GM18520 (cell line): ENCODE results near the gene TXNRD2.

Experiments used
- ATAC-seq: cut with Tn5 transposase; IDR thresholded peaks from one replicate; pipeline ENCODE4 v1.9.1; 2021; ENCODE audit not compliant: unreplicated experiment

TXNRD2 gene

DNA sequence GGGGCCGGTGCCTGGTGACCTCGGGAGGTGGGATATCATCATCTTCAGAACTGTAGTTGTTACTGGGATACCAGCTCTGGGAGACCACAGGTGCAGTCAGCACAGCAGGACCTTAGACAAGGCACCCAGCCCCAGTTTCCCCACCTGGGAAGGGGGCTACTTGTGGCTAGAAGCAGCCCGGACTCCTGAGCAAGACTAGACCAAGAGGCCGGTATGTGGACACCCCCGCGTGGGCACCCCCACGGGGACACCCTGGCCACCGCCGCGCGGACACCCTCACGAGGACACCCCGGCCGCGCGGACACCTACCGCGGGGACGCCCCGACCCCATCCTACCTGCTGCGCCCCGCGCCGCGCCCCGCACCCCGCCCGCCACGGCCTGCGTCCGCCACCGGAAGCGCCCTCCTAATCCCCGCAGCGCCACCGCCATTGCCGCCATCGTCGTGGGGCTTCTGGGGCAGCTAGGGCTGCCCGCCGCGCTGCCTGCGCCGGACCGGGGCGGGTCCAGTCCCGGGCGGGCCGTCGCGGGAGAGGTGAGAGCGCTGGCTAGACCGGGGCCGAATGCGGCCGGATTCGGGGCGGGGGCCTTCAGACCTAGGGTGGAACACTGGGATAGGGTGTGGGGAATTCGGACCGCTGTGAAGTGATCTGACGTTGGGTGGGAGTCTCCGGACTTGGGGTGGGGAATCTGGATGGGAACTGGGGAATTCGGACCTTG is at the start of gene TXNRD2, which contains the start of gene COMT:
TXNRD2 (minus strand) TSS at position 454 of the 718 bp plus-strand sequence; CDS start at position 439, 15 bp downstream.
COMT (plus strand) TSS at position 408 of the 718 bp plus-strand sequence. CDS start 20,755 bp downstream, outside the sequence.
- ATAC-seq: no peak

DNA sequence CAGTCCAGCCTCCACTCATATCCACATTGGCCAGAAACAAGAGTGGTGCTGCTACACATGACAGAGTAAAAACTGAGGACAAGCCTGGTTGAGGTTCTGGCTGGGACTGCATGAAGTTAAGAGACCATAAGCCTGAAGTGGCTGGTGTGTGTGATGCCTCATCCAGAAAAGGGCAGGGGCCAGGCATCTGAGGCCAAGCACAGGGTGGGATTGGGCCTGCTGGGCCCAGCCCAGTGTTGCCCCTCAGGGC is 49.7 kb upstream of the TXNRD2 start:
- ATAC-seq: no peak

DNA sequence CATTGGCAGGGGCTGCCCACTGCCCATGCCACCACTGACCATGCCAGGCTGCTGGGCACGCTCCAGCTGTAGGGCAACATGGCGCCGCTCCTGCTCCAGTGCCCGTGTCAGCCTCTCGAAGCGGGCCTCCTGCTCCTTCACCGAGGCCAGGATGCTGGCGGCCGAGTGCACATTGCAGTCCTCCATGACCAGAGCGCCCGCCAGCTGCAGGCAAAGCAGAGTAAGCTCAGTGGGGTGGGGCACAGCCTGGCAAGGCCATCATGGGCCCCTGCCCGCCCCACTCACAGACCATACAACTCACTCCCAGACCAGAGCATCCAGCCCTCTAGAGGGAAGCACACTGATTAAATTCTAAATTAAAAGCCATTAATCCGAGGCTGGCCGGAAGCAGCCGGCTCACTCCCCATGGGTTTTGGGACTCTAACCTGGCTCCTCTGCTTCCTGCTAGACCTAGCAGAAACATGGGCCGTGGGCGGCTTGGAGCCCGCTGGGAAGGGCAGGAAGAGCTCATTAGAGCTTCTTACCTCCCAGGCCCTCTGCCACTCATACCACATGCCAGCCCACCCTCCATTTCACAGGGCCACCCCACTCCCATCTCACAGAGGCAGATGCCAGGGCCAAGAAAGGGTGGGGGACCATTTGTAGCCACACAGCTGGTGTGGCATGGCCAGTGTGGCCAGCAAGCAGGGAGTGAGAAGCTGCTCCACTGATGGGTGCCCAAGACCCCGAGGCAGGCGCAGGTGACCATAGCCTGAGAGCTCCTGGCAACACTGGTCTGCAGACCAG is 49.2 kb upstream of the TXNRD2 start:
- ATAC-seq: no peak

- ATAC-seq: no peak
These were observed 48.6 kb upstream of the TXNRD2 start for GRCh38 chr22:19990188-19990587.

GRCh38 chr22:19989725-19990067 is 48.1 kb upstream of the TXNRD2 start:
- ATAC-seq: no peak

DNA sequence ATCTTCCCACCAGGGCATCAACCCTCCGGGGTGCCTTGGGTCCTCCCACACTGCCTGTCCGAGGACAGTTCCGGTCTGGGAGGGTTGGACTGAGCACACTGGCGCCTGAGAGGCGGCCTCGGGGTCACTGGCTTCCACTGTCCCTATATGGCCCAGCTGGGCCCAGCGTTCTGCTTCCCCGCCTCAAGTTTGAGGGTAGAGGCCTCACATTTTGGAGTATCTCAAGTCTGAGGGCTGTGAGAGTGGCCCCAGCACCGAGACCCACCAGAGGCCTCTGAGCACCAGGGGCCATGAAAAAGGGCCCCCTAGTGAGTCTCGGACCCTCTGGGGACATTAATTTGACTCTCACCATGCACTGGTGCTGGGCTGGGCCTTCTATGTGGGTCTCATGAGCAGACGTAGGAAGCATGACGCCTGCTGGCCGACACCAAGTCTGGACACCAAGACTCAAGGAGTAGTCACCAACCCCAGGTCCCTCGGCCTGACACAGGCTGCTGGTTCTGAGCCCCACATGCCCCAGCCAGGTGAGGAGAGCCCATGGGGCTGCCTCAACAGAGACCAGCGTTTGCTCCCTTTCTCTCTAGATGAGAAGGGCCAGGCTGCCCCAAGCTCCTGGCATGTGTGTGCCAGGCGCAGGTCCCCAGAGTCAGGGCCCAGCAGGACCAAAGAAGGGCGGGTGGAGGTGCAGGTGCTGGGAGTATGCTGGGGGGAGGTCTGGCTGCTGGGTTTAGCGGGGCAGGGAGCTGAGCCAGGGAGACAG is 47.5 kb upstream of the TXNRD2 start:
- no peak for ATAC-seq

DNA sequence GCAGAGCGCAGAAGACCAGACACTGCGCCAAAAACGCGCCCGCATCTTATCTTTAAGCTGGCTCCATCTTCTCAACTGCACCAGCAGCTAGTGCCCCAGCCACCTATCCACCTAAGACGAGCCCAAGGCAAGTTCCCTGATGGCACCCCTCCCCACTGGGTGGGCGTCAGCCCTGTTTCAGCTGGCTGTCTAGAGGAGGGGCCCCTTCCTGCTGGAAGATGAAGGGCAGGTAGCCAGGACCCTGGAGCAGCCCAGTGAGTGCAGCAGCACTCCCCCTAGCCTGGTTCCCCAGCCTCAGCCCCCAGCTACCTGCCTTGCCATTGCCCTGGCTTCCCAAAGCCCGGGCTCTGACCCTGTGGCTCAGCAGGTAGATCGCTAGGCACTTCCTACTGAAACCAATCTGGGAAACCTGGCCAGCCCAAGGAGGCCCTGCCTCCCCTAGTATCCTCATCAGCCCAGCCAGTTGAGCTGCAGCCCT is 46.8 kb upstream of the TXNRD2 start:
- no peak for ATAC-seq

GRCh38 chr22:19987394-19988306 is 46.0 kb upstream of the TXNRD2 start:
- ATAC-seq: no peak

DNA sequence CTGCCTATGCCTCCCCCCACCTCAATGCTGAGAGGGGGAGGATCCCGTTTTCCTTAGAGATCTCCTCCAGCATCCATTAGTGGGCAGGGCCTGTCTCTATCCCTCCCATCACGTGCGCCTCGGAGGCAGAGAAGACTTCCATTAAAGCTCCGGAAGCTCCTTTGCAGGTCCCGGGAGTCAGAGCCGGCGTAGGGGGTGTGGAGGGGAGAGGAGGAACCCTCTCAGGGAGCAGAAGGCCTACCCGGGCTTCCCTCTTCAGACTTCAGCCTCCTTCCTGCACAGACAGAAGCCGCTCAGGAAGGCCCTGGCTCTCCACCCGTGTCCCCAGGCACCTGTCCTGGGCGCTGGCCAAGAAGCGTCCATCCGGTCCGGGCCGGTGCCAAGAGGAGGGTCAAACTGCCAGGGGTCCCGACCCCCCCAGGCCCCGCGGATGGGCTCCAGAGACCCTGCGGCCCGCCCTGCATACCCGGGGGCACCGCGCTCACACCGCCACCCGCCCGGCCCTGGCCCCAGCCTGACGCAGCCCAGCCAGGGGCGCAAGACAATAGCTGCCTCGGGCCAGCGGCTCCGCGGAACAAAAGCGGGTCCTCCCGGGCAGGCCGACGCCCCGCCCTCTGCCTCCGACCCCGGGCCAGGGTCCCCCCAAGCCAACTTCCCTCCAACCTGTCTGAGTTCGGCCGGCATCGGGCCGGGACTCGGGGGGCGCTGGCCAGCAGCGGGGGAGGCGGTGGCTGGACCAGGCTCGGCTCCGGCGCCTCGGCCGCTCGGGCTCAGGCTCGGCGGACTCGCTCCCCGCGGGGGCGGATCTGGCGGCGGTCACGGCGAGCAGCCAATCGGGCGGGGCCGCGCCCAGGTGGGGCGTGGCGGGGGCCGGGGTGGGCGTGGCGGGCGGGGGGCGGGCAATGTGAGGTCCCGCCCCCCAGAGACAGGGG is 45.1 kb upstream of the TXNRD2 start:
- no peak for ATAC-seq

DNA sequence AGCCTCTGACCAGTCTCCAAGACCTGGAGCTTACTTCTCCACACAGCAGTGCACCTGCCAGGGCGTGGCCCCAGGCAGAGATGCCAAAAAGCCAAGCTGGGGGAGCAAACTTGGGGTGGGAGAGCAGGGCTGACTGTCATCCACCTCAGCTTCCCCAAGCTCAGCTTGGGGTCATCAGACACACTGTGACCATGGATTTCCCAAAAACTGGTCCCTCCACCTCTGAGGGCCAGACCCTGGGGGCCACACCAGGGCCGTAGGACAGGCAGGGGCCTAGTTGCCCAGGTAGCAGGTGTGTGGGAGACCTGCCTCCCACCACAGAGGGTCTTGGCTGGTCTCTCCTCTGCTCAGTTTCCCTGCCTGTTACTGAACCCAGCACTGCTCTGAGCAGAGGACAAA is 44.4 kb upstream of the TXNRD2 start:
- ATAC-seq: no peak

GRCh38 chr22:19984851-19985811 is 43.5 kb upstream of the TXNRD2 start:
- ATAC-seq: no peak

DNA sequence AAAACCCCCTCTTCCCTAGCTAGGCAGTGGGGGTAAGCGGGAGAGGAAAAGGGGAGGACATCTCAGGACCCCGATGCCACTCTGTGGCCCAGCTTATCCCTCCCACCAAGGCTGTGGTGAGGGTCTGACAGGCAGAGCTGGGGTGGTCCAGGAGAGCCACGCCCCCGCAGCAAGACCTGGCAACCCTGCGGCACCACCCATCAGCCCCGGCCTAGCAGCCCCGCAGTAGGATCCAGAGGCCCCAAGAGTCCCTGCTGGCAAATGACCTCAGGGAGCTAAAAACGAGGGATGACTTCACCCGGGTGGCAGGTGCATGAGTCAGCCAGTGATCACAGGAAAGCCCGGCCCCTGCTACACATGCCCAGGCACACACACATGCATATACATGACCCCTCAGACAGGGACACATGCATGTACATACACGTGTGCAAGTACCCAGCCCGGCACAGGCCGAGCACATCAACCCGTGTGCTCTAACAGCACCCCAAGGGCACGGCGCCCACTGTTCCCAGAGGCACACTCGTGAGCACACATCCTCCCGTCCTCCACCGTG is 42.7 kb upstream of the TXNRD2 start:
- no peak for ATAC-seq

DNA sequence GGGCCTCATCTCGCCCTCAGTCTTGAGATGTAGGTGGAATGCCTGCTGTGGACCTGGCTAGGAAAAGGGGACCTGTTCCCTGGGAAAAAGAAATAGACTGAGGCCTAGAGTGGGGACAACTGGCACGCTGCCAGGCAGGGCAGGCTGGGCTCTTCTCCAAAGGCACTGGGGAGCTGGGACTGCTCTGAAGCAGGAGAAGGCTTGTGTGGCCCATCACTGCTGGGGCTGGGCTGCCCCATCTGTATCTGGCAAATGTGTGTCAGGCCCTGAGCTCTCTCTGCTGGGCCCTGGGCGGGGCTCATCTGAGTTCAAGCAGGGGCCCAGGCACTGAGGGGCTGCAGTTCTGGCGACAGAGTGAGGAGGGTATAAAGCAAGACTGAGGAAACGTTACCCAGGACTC is 42.1 kb upstream of the TXNRD2 start:
- ATAC-seq: no peak

DNA sequence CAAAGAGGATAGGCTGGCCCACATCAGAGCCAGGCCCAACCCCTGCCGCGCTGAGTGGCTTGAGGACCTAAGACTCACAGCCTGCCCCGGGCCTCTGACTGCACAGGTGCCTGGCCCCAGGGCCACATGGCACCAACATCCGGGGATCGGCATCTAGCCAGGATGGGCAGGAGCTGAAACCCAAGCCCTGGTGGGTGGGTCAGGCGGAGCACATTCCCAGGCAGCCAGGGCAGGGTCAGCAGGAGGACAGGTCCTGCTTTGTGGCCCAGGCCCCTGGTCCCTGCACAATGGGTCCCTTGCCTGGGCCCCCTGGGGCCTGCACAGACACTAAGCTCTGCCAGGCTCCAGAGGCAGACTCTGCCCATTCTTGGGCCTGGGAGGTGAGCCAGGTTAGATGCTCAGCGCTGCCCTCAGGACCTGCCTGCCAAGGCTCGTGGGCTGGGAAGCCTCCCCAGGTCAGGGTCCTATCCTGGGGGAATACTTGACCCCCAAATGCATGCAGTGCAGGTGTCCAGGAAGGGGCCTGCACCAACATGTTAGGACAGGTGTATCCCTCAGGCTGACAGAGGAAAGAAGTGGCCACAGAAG is 41.5 kb upstream of the TXNRD2 start:
- no peak for ATAC-seq

DNA sequence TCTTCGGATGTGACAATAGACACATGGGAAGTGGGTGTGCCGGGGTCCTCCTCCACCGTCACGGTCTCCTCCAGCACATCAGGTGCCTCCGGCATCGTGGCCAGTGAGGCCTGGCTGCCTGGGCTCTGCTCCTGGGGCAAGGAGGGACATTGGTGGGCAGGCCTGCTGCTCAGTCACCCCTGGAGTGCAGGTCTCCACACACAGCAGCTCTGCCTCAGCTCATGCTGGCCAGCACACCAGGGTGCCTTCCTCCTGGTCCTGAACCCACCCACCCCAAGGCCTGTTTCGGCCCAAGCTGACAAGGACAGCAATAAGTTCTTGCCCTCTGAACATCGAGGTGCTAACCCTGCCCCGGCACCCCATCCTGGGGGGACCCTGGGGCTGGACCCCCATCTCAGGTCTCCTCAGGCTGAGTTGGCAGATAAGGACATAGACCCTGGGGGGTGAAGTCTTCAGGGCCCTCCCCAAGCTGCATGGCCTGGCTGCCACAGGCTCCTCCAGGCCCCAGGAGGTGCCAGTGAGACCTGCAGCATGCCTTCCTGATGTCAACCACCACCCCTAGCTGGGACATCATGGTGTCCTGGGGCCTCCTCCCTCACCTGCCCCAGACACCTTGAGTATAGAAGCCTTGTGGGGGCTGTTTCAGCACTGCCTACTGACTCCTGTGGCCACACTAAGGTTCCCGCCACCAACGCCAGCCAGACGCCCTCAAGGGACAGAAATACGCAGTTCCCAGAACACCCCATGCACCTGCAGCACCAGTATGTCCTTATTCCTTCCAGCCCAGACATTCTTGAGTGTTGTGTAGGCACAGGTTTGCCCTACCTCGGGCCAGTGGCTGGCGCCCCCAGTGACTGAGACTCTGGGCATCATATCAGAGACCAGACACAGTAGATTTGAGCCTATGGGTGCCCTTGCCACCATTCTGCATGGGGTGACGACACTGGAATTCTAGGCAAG is 40.6 kb upstream of the TXNRD2 start:
- no peak for ATAC-seq

GRCh38 chr22:19981171-19981960 is 39.7 kb upstream of the TXNRD2 start:
- ATAC-seq: no peak
